HCT116 (cell line): Measurements from ENCODE around the gene KCNQ1OT1. TPM values are rescaled to one million over a fixed set of nuclear protein-coding genes. Genes with fewer than 3 reads are reported as not detected.

Experiments used
- ATAC-seq: fragments of 200-7000 bp; cut with Tn5 transposase; 2 replicates; pipeline ENCODE4 v1.9.1; 2020; ENCODE audit warnings: mild to moderate bottlenecking, moderate library complexity
- BruUV-seq: library from RNA; stranded (reverse); fragments of 400-500 nt; replicated peaks from 2 replicates; lab custom pipeline; 2021; lab: Mats Ljungman, UMichigan
- CTCF ChIA-PET: fragments of 300-600 bp; sonication (Branson Sonifier 250); formaldehyde crosslinking; loops from one replicate; lab custom pipeline; 2021; ENCODE audit warnings: antibody characterized with exemption; lab: Charles Lee
- POLR2A ChIA-PET: fragments of 300-600, 350-600 bp; sonication (Branson Sonifier 250); formaldehyde crosslinking; loops from one replicate; lab custom pipeline; 2021; ENCODE audit warnings: antibody characterized with exemption; lab: Charles Lee
- RAD21 ChIA-PET, 2 experiments: fragments of 300-600 bp; sonication (Branson Sonifier 250); formaldehyde crosslinking; loops; one replicate each; lab custom pipeline; 2023; ENCODE audit warnings: low total read pairs in 2 of 2; ENCODE audit not compliant: uncharacterized antibody in 2 of 2, unreplicated experiment in 2 of 2, low non-redundant PET in 1 of 2; lab: Charles Lee
- DNase-seq: peaks from one replicate; pipeline ENCODE4 v3.0.0-alpha.2; 2010; ENCODE audit warnings: low read depth, low spot score
- H2AFZ ChIP-seq: fragments of 200-600 bp; shearing (Covaris generic), sonication (generic); 2 replicates; pipeline ENCODE4 v1.6.1; 2017; ENCODE audit warnings: low read depth, mixed run types, mixed read lengths, antibody characterized with exemption, low read length; ENCODE audit not compliant: poor library complexity, severe bottlenecking
- H3K27ac ChIP-seq: 2 replicates; pipeline ENCODE4 v1.5.1; 2012; ENCODE audit warnings: low read depth, low read length
- H3K27me3 ChIP-seq: fragments of 200-600 bp; sonication (generic); 2 replicates; pipeline ENCODE4 v1.6.1; 2016; ENCODE audit warnings: mixed run types, low read length, mixed read lengths; ENCODE audit not compliant: insufficient read depth
- H3K36me3 ChIP-seq, 2 experiments: fragments of 200-500 bp in 1 of 2; fragments of 200-600 bp in 1 of 2; sonication (Bioruptor generic) in 1 of 2; sonication (generic) in 1 of 2; 2 replicates each; pipeline versions ENCODE4 v1.5.1 to v1.6.1; 2014 to 2016; ENCODE audit warnings: low read length in 2 of 2, inconsistent platforms in 1 of 2, mixed read lengths in 1 of 2, mixed run types in 1 of 2; ENCODE audit not compliant: insufficient read depth in 2 of 2, control insufficient read depth in 1 of 2
- H3K4me1 ChIP-seq, 2 experiments: fragments of 200-600 bp in 1 of 2; sonication (generic) in 1 of 2; 2 replicates each; pipeline versions ENCODE4 v1.5.1 to v1.6.1; 2012 to 2017; ENCODE audit warnings: low read length in 2 of 2, inconsistent platforms in 1 of 2, mild to moderate bottlenecking in 1 of 2, mixed read lengths in 1 of 2, mixed run types in 1 of 2, moderate library complexity in 1 of 2; ENCODE audit not compliant: insufficient read depth in 2 of 2, control insufficient read depth in 1 of 2
- H3K4me2 ChIP-seq: fragments of 200-600 bp; sonication (generic); 2 replicates; pipeline ENCODE4 v1.6.1; 2017; ENCODE audit warnings: mixed run types, low read length, mixed read lengths
- H3K4me3 ChIP-seq, 2 experiments: fragments of 200-600 bp in 1 of 2; sonication (generic) in 1 of 2; replicated peaks in 1 of 2; 2 replicates each; pipeline ENCODE4 v1.5.1; 2011 to 2016; ENCODE audit warnings: low read length in 2 of 2, control low read depth in 1 of 2, low read depth in 1 of 2, mild to moderate bottlenecking in 1 of 2, mixed read lengths in 1 of 2, mixed run types in 1 of 2
- H3K79me2 ChIP-seq: fragments of 200-600 bp; sonication (generic); 2 replicates; pipeline ENCODE4 v1.6.1; 2017; ENCODE audit warnings: mild to moderate bottlenecking, mixed run types, low read length, moderate library complexity, mixed read lengths; ENCODE audit not compliant: insufficient read depth
- H3K9ac ChIP-seq: fragments of 200-600 bp; sonication (generic); 2 replicates; pipeline ENCODE4 v1.6.1; 2016; ENCODE audit warnings: low read length, mixed read lengths
- H3K9me2 ChIP-seq: fragments of 200-600 bp; sonication (generic), shearing (Covaris generic); 2 replicates; pipeline ENCODE4 v1.6.1; 2017; ENCODE audit warnings: mixed run types, mild to moderate bottlenecking, moderate library complexity; ENCODE audit not compliant: insufficient read depth
- H3K9me3 ChIP-seq, 2 experiments: fragments of 200-500 bp in 1 of 2; fragments of 200-600 bp in 1 of 2; sonication (Bioruptor generic) in 1 of 2; sonication (generic) in 1 of 2; 2 replicates each; pipeline ENCODE4 v1.6.1; 2014 to 2017; ENCODE audit warnings: low read length in 2 of 2, mixed read lengths in 2 of 2, inconsistent platforms in 1 of 2, low read depth in 1 of 2, mild to moderate bottlenecking in 1 of 2, mixed run types in 1 of 2, moderate library complexity in 1 of 2; ENCODE audit not compliant: control insufficient read depth in 1 of 2, insufficient read depth in 1 of 2
- H4K20me1 ChIP-seq: fragments of 200-600 bp; sonication (generic), shearing (Covaris generic); 2 replicates; pipeline ENCODE4 v1.6.1; 2017; ENCODE audit warnings: mixed run types, mild to moderate bottlenecking, moderate library complexity; ENCODE audit not compliant: insufficient read depth
- CBX3 ChIP-seq: IDR thresholded peaks from 2 replicates; pipeline ENCODE4 v1.6.1; 2012; ENCODE audit warnings: low read depth
- ELF1 ChIP-seq: IDR thresholded peaks from 2 replicates; pipeline ENCODE4 v1.6.1; 2012; ENCODE audit warnings: low read depth, borderline replicate concordance
- EZH2 ChIP-seq: fragments of 200-600 bp; sonication (generic); IDR thresholded peaks from 2 replicates; pipeline ENCODE4 v1.6.1; 2017; ENCODE audit warnings: antibody characterized with exemption, mixed run types
- EZH2phosphoT487 ChIP-seq: fragments of 200-600 bp; IDR thresholded peaks from 2 replicates; pipeline ENCODE4 v1.6.1; 2018; ENCODE audit warnings: antibody characterized with exemption, borderline replicate concordance
- FOSL1 ChIP-seq: IDR thresholded peaks from 2 replicates; pipeline ENCODE4 v1.6.1; 2012; ENCODE audit warnings: low read depth
- JUND ChIP-seq: IDR thresholded peaks from 2 replicates; pipeline ENCODE4 v1.6.1; 2012
- POLR2A ChIP-seq: IDR thresholded peaks from 2 replicates; pipeline ENCODE4 v1.7.0; 2011; ENCODE audit warnings: borderline replicate concordance; ENCODE audit not compliant: insufficient read depth, insufficient read length; ENCODE audit errors: extremely low read depth
- POLR2AphosphoS5 ChIP-seq: IDR thresholded peaks from 2 replicates; pipeline ENCODE4 v1.6.1; 2011; ENCODE audit warnings: mild to moderate bottlenecking, low read depth, low read length, moderate library complexity
- RAD21 ChIP-seq: IDR thresholded peaks from 2 replicates; pipeline ENCODE4 v1.6.1; 2012; ENCODE audit warnings: low read depth, mild to moderate bottlenecking
- SP1 ChIP-seq: IDR thresholded peaks from 2 replicates; pipeline ENCODE4 v1.6.1; 2012; ENCODE audit warnings: low read depth
- SRF ChIP-seq: IDR thresholded peaks from 2 replicates; pipeline ENCODE4 v1.6.1; 2012; ENCODE audit warnings: low read depth
- TCF7L2 ChIP-seq: IDR thresholded peaks from 2 replicates; pipeline ENCODE4 v1.7.0; 2011; ENCODE audit warnings: borderline replicate concordance, inconsistent platforms; ENCODE audit not compliant: insufficient read depth, insufficient read length; ENCODE audit errors: extremely low read depth
- ZFX ChIP-seq: fragments of 450-650 bp; IDR thresholded peaks from 2 replicates; pipeline ENCODE4 v1.6.1; 2017
- ZNF274 ChIP-seq: fragments of 200-500 bp; sonication (Bioruptor generic); IDR thresholded peaks from 2 replicates; pipeline ENCODE4 v1.6.1; 2014; ENCODE audit warnings: mild to moderate bottlenecking, low read depth, low read length, inconsistent platforms
- intact Hi-C: fragments of 100-400 bp; cut with micrococcal nuclease; formaldehyde crosslinking; loops from 2 replicates; pipeline ENCODE4 v1.10.0; 2022
- total RNA-seq: library from RNA; stranded (reverse); gene quantifications from one replicate; pipeline ENCODE4 v1.2.1, GENCODE V29; 2021; ENCODE audit not compliant: unreplicated experiment
- TF ChIP-seq, protein P1 (sequence below): IDR thresholded peaks from 2 replicates; pipeline ENCODE4 v1.6.1; 2012
- TF ChIP-seq, protein P2 (sequence below): IDR thresholded peaks from 2 replicates; pipeline ENCODE4 v1.6.1; 2012
- TF ChIP-seq, protein P3 (sequence below): IDR thresholded peaks from 2 replicates; pipeline ENCODE4 v1.6.1; 2012; ENCODE audit warnings: low read depth
- TF ChIP-seq, protein P4 (sequence below), 3 experiments: fragments of 200-600 bp in 1 of 3; sonication (generic) in 1 of 3; IDR thresholded peaks in 2 of 3; conservative IDR thresholded peaks in 1 of 3; 2 replicates each; pipeline ENCODE4 v1.5.1; 2012 to 2017; ENCODE audit warnings: low read depth in 2 of 3, low read length in 2 of 3, antibody characterized with exemption in 1 of 3, borderline replicate concordance in 1 of 3, control low read depth in 1 of 3, mild to moderate bottlenecking in 1 of 3, mixed read lengths in 1 of 3, mixed run types in 1 of 3, moderate library complexity in 1 of 3; ENCODE audit not compliant: insufficient read depth in 1 of 3
- TF ChIP-seq, protein P5 (sequence below): IDR thresholded peaks from 2 replicates; pipeline ENCODE4 v1.6.1; 2011; ENCODE audit warnings: mild to moderate bottlenecking, low read length, moderate library complexity; ENCODE audit not compliant: insufficient replicate concordance; ENCODE audit errors: extremely low read depth

KCNQ1OT1 gene
- total RNA-seq, 1 experiment from 2014 or later, result 1.1 TPM

DNA sequence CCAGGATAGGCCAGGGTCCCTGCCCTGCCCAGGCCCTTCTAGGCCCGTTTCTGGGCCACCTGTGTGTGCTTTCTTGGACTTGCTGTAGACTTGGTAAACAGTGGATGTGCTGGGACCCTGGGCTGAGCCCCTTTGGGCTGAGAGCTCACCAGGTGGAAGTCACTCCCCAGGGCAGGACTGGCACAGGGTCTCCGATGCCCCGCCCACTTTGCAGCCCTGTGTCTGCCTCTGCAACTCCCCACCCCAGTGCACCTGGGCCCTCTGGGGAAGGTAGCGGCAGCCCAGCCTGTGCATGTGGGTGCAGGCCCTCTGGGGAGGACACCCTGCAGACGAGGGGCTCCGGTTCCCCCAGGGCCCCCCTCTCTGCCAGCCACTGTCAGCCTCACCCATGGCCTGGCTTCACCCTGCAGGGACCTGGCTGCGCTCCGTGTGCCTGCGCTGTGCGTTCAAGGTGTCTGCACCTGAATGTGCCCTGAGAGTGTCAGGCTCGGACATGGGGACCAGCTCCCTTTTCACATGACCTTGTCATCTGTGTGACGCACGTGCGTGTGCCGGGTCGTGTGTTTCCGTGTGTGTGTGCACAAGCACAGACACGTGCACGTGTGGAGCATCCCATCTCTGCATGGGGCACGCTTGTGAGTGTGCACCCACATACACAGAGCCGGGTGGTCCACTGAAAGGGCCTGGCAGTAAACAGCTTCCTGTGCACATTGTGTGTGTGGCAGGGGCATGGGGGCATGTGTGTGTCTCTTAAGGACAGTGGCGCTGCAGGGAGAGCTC is 118.5 kb downstream of the KCNQ1OT1 start:
- no peak for ATAC-seq

More for the DNA sequence above, 118.5 kb downstream of the KCNQ1OT1 start:
- no peak for TF ChIP-seq SP1
- TF ChIP-seq, protein P1, sequence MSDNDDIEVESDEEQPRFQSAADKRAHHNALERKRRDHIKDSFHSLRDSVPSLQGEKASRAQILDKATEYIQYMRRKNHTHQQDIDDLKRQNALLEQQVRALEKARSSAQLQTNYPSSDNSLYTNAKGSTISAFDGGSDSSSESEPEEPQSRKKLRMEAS, result no peak
- TF ChIP-seq EZH2phosphoT487, result no peak
- TF ChIP-seq TCF7L2, result no peak
- TF ChIP-seq ELF1, result no peak
- TF ChIP-seq RAD21, result no peak
- TF ChIP-seq, protein P2, sequence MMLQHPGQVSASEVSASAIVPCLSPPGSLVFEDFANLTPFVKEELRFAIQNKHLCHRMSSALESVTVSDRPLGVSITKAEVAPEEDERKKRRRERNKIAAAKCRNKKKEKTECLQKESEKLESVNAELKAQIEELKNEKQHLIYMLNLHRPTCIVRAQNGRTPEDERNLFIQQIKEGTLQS, result no peak
- no peak for TF ChIP-seq ZFX
- TF ChIP-seq FOSL1, result no peak
- no peak for TF ChIP-seq EZH2
- TF ChIP-seq, protein P3, sequence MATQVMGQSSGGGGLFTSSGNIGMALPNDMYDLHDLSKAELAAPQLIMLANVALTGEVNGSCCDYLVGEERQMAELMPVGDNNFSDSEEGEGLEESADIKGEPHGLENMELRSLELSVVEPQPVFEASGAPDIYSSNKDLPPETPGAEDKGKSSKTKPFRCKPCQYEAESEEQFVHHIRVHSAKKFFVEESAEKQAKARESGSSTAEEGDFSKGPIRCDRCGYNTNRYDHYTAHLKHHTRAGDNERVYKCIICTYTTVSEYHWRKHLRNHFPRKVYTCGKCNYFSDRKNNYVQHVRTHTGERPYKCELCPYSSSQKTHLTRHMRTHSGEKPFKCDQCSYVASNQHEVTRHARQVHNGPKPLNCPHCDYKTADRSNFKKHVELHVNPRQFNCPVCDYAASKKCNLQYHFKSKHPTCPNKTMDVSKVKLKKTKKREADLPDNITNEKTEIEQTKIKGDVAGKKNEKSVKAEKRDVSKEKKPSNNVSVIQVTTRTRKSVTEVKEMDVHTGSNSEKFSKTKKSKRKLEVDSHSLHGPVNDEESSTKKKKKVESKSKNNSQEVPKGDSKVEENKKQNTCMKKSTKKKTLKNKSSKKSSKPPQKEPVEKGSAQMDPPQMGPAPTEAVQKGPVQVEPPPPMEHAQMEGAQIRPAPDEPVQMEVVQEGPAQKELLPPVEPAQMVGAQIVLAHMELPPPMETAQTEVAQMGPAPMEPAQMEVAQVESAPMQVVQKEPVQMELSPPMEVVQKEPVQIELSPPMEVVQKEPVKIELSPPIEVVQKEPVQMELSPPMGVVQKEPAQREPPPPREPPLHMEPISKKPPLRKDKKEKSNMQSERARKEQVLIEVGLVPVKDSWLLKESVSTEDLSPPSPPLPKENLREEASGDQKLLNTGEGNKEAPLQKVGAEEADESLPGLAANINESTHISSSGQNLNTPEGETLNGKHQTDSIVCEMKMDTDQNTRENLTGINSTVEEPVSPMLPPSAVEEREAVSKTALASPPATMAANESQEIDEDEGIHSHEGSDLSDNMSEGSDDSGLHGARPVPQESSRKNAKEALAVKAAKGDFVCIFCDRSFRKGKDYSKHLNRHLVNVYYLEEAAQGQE, result no peak
- TF ChIP-seq CBX3, result no peak
- no peak for TF ChIP-seq POLR2AphosphoS5
- TF ChIP-seq JUND, result no peak
- TF ChIP-seq, protein P4, sequence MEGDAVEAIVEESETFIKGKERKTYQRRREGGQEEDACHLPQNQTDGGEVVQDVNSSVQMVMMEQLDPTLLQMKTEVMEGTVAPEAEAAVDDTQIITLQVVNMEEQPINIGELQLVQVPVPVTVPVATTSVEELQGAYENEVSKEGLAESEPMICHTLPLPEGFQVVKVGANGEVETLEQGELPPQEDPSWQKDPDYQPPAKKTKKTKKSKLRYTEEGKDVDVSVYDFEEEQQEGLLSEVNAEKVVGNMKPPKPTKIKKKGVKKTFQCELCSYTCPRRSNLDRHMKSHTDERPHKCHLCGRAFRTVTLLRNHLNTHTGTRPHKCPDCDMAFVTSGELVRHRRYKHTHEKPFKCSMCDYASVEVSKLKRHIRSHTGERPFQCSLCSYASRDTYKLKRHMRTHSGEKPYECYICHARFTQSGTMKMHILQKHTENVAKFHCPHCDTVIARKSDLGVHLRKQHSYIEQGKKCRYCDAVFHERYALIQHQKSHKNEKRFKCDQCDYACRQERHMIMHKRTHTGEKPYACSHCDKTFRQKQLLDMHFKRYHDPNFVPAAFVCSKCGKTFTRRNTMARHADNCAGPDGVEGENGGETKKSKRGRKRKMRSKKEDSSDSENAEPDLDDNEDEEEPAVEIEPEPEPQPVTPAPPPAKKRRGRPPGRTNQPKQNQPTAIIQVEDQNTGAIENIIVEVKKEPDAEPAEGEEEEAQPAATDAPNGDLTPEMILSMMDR (IDR thresholded peaks at IDR 0.05 in 2 of 3, conservative IDR thresholded peaks at IDR 0.05 in 1 of 3; ENCODE audit: borderline replicate concordance in 1 of 3, insufficient read depth in 1 of 3, low read depth in 2 of 3, low read length in 2 of 3), result no peak
- no peak for TF ChIP-seq SRF
- no peak for TF ChIP-seq ZNF274
- no peak for TF ChIP-seq POLR2A
- TF ChIP-seq, protein P5, sequence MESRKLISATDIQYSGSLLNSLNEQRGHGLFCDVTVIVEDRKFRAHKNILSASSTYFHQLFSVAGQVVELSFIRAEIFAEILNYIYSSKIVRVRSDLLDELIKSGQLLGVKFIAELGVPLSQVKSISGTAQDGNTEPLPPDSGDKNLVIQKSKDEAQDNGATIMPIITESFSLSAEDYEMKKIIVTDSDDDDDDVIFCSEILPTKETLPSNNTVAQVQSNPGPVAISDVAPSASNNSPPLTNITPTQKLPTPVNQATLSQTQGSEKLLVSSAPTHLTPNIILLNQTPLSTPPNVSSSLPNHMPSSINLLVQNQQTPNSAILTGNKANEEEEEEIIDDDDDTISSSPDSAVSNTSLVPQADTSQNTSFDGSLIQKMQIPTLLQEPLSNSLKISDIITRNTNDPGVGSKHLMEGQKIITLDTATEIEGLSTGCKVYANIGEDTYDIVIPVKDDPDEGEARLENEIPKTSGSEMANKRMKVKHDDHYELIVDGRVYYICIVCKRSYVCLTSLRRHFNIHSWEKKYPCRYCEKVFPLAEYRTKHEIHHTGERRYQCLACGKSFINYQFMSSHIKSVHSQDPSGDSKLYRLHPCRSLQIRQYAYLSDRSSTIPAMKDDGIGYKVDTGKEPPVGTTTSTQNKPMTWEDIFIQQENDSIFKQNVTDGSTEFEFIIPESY, result no peak
- Histone ChIP-seq H3K4me2 (no peak overlapping the region), H3K36me3 (no peaks in the 10 kb centered on the region), H3K79me2 (no peaks in the 10 kb centered on the region), H4K20me1 (no peaks in the 10 kb centered on the region), H3K27me3 (no peaks in the 10 kb centered on the region), H3K4me1 (0 out of 4 replicates have a peak, but pooled peaks cover 0 to 4% of the 10 kb centered on the region in 2 experiments), H3K9me3 (no peaks in the 10 kb centered on the region), H3K9ac (no peak overlapping the region), H3K27ac (no peak overlapping the region), H3K4me3 (no peak overlapping the region), H3K9me2 (no peaks in the 10 kb centered on the region), H2AFZ (no peak overlapping the region)
- ChIA-PET POLR2A (no interaction called here), CTCF (no interaction called here), RAD21 (no interaction called here)
- intact Hi-C loops, result no loop called here
- DNase-seq, result no peak
- no TSS peak for BruUV-seq
